HG02885 (cell line): ENCODE data around the gene PLBD2.
A peak's percentile ranks its signal among the peaks of the same experiment; 100 is the strongest.

Experiments
- ATAC-seq: cut with Tn5 transposase; IDR thresholded peaks from one replicate; pipeline ENCODE4 v1.9.1; 2021; ENCODE audit warnings: mild to moderate bottlenecking; ENCODE audit not compliant: unreplicated experiment, poor library complexity

The PLBD2 gene

GRCh38 chr12:113358381-113359132 lies at the start of gene PLBD2:
PLBD2 (plus strand) TSS chr12:113358587; CDS start chr12:113358601, 14 bp downstream.
- ATAC-seq = peak; percentile 94

- no peak for ATAC-seq
Observed at GRCh38 chr12:113310489-113310888, 47.9 kb upstream of the PLBD2 start.

- no peak for ATAC-seq
Observed at GRCh38 chr12:113314121-113314529, 44.3 kb upstream of the PLBD2 start.

GRCh38 chr12:113315358-113315757 lies 43.0 kb upstream of the PLBD2 start:
- ATAC-seq = no peak

- no peak for ATAC-seq
Observed at GRCh38 chr12:113316155-113316554, 42.2 kb upstream of the PLBD2 start.

- no peak for ATAC-seq
Observed at GRCh38 chr12:113317122-113317521, 41.3 kb upstream of the PLBD2 start.

DNA sequence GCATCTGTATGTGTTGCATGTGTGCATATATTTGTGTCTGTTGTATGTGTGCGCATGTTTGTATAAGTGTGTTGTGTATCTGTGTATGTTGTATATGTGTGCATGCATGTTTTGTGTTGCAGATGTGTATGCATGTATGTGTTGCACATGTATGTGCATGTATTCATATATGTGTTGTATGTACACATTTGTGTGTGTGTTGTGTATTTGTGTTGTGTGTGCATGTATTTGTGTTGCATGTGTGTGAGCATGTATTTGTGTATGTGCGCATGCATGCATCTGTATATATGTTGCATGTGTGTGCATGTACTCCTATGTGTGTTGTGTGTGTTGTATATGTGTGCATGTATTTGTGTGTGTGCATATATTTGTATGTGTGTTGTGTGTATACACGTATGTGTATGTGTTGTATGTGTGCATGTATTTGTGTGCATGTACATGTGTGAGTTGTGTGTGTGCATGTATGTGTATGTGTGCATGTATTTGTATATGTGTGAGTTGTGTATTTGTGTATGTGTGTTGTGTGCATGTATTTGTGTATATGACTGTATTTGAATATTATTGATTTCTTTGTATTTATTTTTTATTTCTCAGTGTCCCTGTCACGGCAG lies 40.2 kb upstream of the PLBD2 start:
- ATAC-seq = no peak

- ATAC-seq = no peak
Observed at GRCh38 chr12:113318900-113319628, 39.3 kb upstream of the PLBD2 start.

DNA sequence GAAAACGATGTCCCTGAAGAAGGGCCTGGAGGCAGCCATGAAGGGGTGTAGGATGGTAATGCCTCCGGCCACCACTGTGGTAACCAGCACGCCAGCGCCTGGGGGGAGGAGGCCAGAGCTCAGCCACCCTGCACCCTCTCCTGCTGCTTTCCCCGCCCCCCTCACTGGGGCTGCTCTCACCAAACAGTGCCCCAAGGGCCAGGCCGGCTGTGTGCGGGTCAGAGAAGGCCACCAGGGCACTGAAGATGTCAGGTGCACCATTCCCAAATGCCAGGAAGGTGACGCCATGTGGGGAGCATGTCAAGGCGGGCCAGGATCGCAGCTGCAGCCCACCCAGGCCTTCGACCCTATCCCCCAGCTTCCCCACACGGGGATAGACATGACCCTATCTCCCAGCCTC lies 38.0 kb upstream of the PLBD2 start:
- ATAC-seq = no peak

GRCh38 chr12:113322343-113322742 lies 36.0 kb upstream of the PLBD2 start:
- no peak for ATAC-seq

DNA sequence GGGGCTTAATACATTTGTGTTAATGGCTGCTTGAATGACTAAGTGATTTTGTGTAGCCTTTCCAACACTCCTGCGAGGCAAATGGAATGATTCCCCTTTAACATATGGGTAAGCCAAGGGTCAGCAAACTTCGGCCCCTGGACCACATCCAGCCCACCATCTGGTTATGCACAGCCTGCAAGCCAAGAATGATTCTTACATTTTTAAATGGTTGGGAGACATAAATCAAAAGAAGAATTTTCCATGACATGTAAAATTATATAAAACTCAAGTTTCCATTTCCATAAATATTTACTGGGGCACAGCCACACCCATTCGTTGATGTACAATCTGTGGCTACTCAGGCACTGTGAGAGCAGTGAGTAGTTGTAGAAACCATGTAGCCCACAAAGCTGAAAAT lies 32.5 kb upstream of the PLBD2 start:
- ATAC-seq = no peak

- no peak for ATAC-seq
Observed at GRCh38 chr12:113326775-113327395, 31.5 kb upstream of the PLBD2 start.

GRCh38 chr12:113328368-113328889 lies 30.0 kb upstream of the PLBD2 start:
- ATAC-seq = no peak

GRCh38 chr12:113329022-113329790 lies 29.2 kb upstream of the PLBD2 start:
- no peak for ATAC-seq

GRCh38 chr12:113329791-113330417 lies 28.5 kb upstream of the PLBD2 start:
- ATAC-seq = no peak

DNA sequence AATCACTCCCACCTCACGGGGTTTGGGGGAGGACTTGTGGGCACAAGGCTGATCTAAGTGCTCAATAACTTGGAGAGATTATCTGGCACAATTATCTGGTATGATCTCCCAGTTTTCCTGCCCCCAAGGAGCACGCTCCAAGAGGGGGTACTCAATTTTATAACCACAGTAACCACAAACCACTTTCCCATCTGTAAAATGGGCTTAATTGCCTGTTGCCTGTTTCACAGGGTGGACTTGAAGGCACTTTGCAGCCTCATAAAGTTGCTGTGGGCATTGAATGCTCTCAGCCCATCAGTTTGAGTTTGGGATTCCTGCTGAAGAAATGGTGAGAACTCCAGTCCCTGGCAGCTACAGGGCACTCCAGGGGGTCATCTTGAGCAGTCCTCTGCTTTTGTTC lies 27.9 kb upstream of the PLBD2 start:
- ATAC-seq = no peak

DNA sequence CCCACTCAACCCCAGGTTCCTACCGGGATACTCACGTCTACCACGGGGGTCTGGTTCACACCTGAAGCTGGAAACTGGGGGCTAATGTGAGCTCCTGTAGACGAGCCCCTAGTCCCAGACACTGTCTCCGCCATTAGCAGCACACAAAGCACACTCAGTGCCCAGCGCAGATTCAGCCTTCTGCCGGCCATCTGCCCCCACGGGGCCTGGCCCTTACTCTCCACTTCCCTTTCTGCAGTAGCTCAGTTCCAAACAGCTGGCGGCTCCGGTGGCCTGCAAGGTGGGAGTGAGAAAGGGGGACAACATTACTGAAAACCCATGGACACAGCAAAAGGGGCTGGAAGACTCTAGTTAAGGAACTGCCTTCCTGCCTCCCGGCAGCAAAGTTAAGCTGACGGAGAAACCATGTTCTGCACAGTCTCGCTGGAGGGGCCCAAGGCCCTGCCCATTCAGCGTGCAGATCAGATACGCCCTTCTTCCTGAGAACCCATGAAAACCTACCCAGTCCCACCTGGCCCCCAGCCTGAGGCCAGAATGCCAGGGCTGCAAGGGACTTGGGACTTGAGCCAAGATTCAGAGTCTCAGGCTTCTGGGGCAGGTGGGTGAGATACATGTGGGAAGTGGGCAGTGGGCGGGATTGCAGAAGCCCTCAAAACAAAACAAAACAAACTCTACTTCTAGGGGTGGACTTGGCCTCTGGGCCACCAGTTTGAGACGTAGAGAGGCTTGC lies 25.5 kb upstream of the PLBD2 start:
- ATAC-seq = no peak

- ATAC-seq = no peak
Observed at GRCh38 chr12:113333418-113333750, 25.0 kb upstream of the PLBD2 start.
